CD4-positive, alpha-beta T cell (primary cell): Measurements from ENCODE around the gene PLA2G10. TPM values are rescaled to one million over a fixed set of nuclear protein-coding genes. Genes with fewer than 3 reads are reported as not detected.

Experiments
- ATAC-seq: fragments of 200-7000 bp; cut with Tn5 transposase; one replicate; pipeline ENCODE4 v1.10.0; 2022; ENCODE audit warnings: mild to moderate bottlenecking; ENCODE audit not compliant: poor library complexity
- CTCF ChIA-PET: fragments of 350-600 bp; sonication (Branson Sonifier 250); formaldehyde crosslinking; loops from one replicate; lab custom pipeline; 2021; ENCODE audit warnings: antibody characterized with exemption, inconsistent platforms; lab: Charles Lee
- POLR2A ChIA-PET: fragments of 350-600 bp; sonication (Branson Sonifier 250); formaldehyde crosslinking; loops from one replicate; lab custom pipeline; 2021; ENCODE audit warnings: antibody characterized with exemption, inconsistent platforms; lab: Charles Lee
- DNase-seq, 14 experiments: peaks; one replicate each; pipeline ENCODE4 v3.0.0-alpha.2; 2013 to 2020; ENCODE audit warnings: mixed read lengths in 2 of 14
- H3K27ac ChIP-seq, 2 donors: one replicate each; pipeline versions ENCODE4 v1.5.1 to v1.7.0; 2013; ENCODE audit warnings: low read length in 2 of 2, low read depth in 1 of 2, mild to moderate bottlenecking in 1 of 2
- H3K27me3 ChIP-seq, 2 experiments: 1 replicate in 1 of 2; 2 replicates in 1 of 2; pipeline versions ENCODE4 v1.6.1 to v1.7.0; 2013; ENCODE audit warnings: low read length in 2 of 2, control low read depth in 1 of 2, mild to moderate bottlenecking in 1 of 2, moderate library complexity in 1 of 2; ENCODE audit not compliant: insufficient read depth in 2 of 2, control insufficient read depth in 1 of 2
- H3K36me3 ChIP-seq: one replicate; pipeline ENCODE4 v1.6.1; 2013; ENCODE audit warnings: low read length, control low read depth; ENCODE audit not compliant: insufficient read depth
- H3K4me1 ChIP-seq: one replicate; pipeline ENCODE4 v1.6.1; 2013; ENCODE audit warnings: low read length, control low read depth; ENCODE audit not compliant: insufficient read depth
- H3K4me3 ChIP-seq: one replicate; pipeline ENCODE4 v1.5.1; 2013; ENCODE audit warnings: mild to moderate bottlenecking, low read length, moderate library complexity
- H3K9me3 ChIP-seq, 2 experiments: 1 replicate in 1 of 2; 2 replicates in 1 of 2; pipeline versions ENCODE4 v1.6.1 to v1.7.0; 2013; ENCODE audit warnings: low read length in 2 of 2, mild to moderate bottlenecking in 2 of 2, control low read depth in 1 of 2, moderate library complexity in 1 of 2; ENCODE audit not compliant: control insufficient read depth in 1 of 2, insufficient read depth in 1 of 2
- H3K27ac Mint-ChIP-seq: one replicate; pipeline ENCODE4 v1.8.0; 2020; ENCODE audit warnings: mixed read lengths
- H3K27me3 Mint-ChIP-seq: one replicate; pipeline ENCODE4 v1.8.0; 2021; ENCODE audit warnings: mixed read lengths
- H3K36me3 Mint-ChIP-seq: one replicate; pipeline ENCODE4 v1.8.0; 2021; ENCODE audit warnings: low read depth, mixed read lengths
- H3K4me1 Mint-ChIP-seq: one replicate; pipeline ENCODE4 v1.8.0; 2021; ENCODE audit warnings: low read depth, mixed read lengths
- H3K4me3 Mint-ChIP-seq: one replicate; pipeline ENCODE4 v1.8.0; 2020; ENCODE audit warnings: mild to moderate bottlenecking, mixed read lengths
- H3K9me3 Mint-ChIP-seq: one replicate; pipeline ENCODE4 v1.8.0; 2020; ENCODE audit warnings: mixed read lengths
- CTCF ChIP-seq: fragments of 200-600 bp; IDR thresholded peaks from one replicate; pipeline ENCODE4 v1.8.0; 2022; ENCODE audit warnings: antibody characterized with exemption, mild to moderate bottlenecking
- intact Hi-C, 2 experiments: fragments of 100-400 bp; cut with DNase I in 1 of 2; cut with micrococcal nuclease in 1 of 2; formaldehyde crosslinking; loops; one replicate each; pipeline versions ENCODE4 v1.15.1 to v1.9.0; 2023 to 2025; cut with DNase I, micrococcal nuclease
- total RNA-seq, 174 experiments: library from RNA in 2 of 174; stranded (reverse) in 2 of 174; gene quantifications; one replicate each; pipeline ENCODE4 v1.2.3 and lab custom pipeline; 2021 to 2026

The PLA2G10 gene
- total RNA-seq, 2 experiments from 2014 or later, result not detected

- intact Hi-C loops, result no loop called here
- Mint-ChIP-seq H3K4me1 (no peaks in the 10 kb centered on the region), H3K27me3 (no peaks in the 10 kb centered on the region), H3K9me3 (no peaks in the 10 kb centered on the region), H3K4me3 (no peak overlapping the region), H3K36me3 (peaks cover 72% of the 10 kb centered on the region), H3K27ac (no peak overlapping the region)
- no peaks in the 10 kb centered on the region for H3K9me3 ChIP-seq
- no peak for ATAC-seq
- H3K4me1 ChIP-seq, result no peaks in the 10 kb centered on the region
- no peaks in the 10 kb centered on the region for H3K27me3 ChIP-seq
- peaks cover 71% of the 10 kb centered on the region for H3K36me3 ChIP-seq
- DNase-seq, result no peak
- no peak overlapping the region for H3K27ac ChIP-seq
- POLR2A ChIA-PET, result no interaction called here
- CTCF ChIA-PET, result no interaction called here
- TF ChIP-seq CTCF, result no peak
- H3K4me3 ChIP-seq, result no peak overlapping the region
Observed at GRCh38 chr16:14652726-14653125, 41.4 kb downstream of the PLA2G10 start.

GRCh38 chr16:14650629-14651028 is 43.5 kb downstream of the PLA2G10 start:
- Mint-ChIP-seq H3K4me1 (no peaks in the 10 kb centered on the region), H3K4me3 (no peak overlapping the region), H3K9me3 (no peaks in the 10 kb centered on the region), H3K27ac (no peak overlapping the region), H3K36me3 (peaks cover 68% of the 10 kb centered on the region), H3K27me3 (no peaks in the 10 kb centered on the region)
- DNase-seq, result no peak
- Histone ChIP-seq H3K9me3 (no peaks in the 10 kb centered on the region), H3K4me3 (no peak overlapping the region), H3K36me3 (peaks cover 76% of the 10 kb centered on the region), H3K27ac (no peak overlapping the region), H3K27me3 (no peaks in the 10 kb centered on the region), H3K4me1 (no peaks in the 10 kb centered on the region)
- intact Hi-C loops, result no loop called here
- no peak for TF ChIP-seq CTCF
- POLR2A ChIA-PET, result interaction anchor here (1.2 kb wide), 1 partner anchor 11 kb away, joined by 3 read pairs; no protein-coding TSS in a partner anchor
- no peak for ATAC-seq
- CTCF ChIA-PET, result no interaction called here

- no peak overlapping the region for H3K4me3 Mint-ChIP-seq
- H3K4me1 Mint-ChIP-seq, result no peaks in the 10 kb centered on the region
- no peak for ATAC-seq
- H3K36me3 ChIP-seq, result peaks cover 77% of the 10 kb centered on the region
- no peak for TF ChIP-seq CTCF
- DNase-seq, result no peak
- no peaks in the 10 kb centered on the region for H3K9me3 ChIP-seq
- H3K4me3 ChIP-seq, result no peak overlapping the region
- ChIA-PET POLR2A (no interaction called here), CTCF (no interaction called here)
- H3K27ac ChIP-seq, result no peak overlapping the region
- no peak overlapping the region for H3K27ac Mint-ChIP-seq
- intact Hi-C loops, result no loop called here
- H3K27me3 Mint-ChIP-seq, result no peaks in the 10 kb centered on the region
- H3K27me3 ChIP-seq, result no peaks in the 10 kb centered on the region
- no peaks in the 10 kb centered on the region for H3K4me1 ChIP-seq
- no peaks in the 10 kb centered on the region for H3K9me3 Mint-ChIP-seq
- H3K36me3 Mint-ChIP-seq, result peaks cover 69% of the 10 kb centered on the region
Observed at GRCh38 chr16:14649816-14650215, 44.3 kb downstream of the PLA2G10 start.
